Right atrium auricular region (tissue), 2 donors: ENCODE results near the gene GLS. TPM values are rescaled to one million over a fixed set of nuclear protein-coding genes. Genes with fewer than 3 reads are reported as not detected.
"Not testable (repeated sequence)": the region's sequence is repeated elsewhere in the genome, so short reads cannot be mapped to it uniquely, and the experiment has no call there.

Experiments used
- DNase-seq: peaks from one replicate; pipeline ENCODE4 v3.0.0-alpha.2; 2019; ENCODE audit warnings: low spot score
- H3K27ac ChIP-seq, 2 donors: fragments of 200-600 bp; sonication (generic); 1 replicate in 1 of 2; 2 replicates in 1 of 2; pipeline ENCODE4 v1.5.1; 2016 to 2019
- H3K27me3 ChIP-seq, 2 donors: fragments of 200-600 bp; sonication (generic); one replicate each; pipeline versions ENCODE4 v1.5.1 to v1.6.0; 2017 to 2019
- H3K36me3 ChIP-seq: fragments of 200-600 bp; sonication (generic); one replicate; pipeline ENCODE4 v1.5.1; 2016
- H3K4me1 ChIP-seq, 2 donors: fragments of 200-600 bp; sonication (generic); one replicate each; pipeline versions ENCODE4 v1.5.1 to v1.6.0; 2017 to 2019
- H3K4me3 ChIP-seq, 2 donors: fragments of 200-600 bp; sonication (generic); 1 replicate in 1 of 2; 2 replicates in 1 of 2; pipeline ENCODE4 v1.5.1; 2017 to 2019; ENCODE audit warnings: mild to moderate bottlenecking in 1 of 2, moderate library complexity in 1 of 2
- H3K9me3 ChIP-seq, 2 donors: fragments of 200-600 bp; sonication (generic); one replicate each; pipeline ENCODE4 v1.5.1; 2019
- CTCF ChIP-seq, 2 donors: fragments of 200-600 bp; sonication (generic); IDR thresholded peaks; one replicate each; pipeline ENCODE4 v1.5.1; 2019; ENCODE audit warnings: antibody characterized with exemption in 2 of 2
- total RNA-seq, 2 donors: library from RNA; depleted of rRNA; stranded (reverse); fragments of >200 nt; gene quantifications; one replicate each; pipeline ENCODE4 v1.1.0, GENCODE V29; 2016

Gene GLS
- total RNA-seq, 2 donors from 2014 or later: 53.7 to 77.2 TPM

DNA sequence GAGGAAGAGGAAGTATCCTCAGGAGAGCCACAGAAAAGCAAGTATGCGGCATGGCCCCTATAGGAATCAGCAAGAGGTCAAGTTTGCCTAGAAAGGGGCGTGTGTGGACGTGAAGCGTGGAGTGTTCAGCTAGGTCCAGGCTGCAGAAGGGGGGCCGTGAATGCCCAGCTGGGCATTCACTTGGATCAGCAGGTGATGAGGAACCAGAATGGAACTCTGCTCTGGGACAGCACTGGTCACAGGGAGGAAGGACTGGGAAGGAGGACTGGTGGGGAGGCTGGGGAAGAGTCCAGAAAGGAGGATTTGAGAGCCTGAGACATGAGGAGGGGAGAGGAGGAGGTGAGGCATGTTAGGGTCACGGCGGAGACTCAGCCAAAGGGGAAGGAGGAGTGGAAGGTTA is 113.5 kb downstream of the GLS start:
- H3K27me3 ChIP-seq: no peaks in the 10 kb centered on the region
- no peaks in the 10 kb centered on the region for H3K4me1 ChIP-seq
- H3K36me3 ChIP-seq: peaks cover 97% of the 10 kb centered on the region
- H3K27ac ChIP-seq: no peak overlapping the region
- DNase-seq: no peak
- no peak overlapping the region for H3K4me3 ChIP-seq
- H3K9me3 ChIP-seq: no peaks in the 10 kb centered on the region
- no peak for TF ChIP-seq CTCF (IDR thresholded peaks at IDR 0.05)

DNA sequence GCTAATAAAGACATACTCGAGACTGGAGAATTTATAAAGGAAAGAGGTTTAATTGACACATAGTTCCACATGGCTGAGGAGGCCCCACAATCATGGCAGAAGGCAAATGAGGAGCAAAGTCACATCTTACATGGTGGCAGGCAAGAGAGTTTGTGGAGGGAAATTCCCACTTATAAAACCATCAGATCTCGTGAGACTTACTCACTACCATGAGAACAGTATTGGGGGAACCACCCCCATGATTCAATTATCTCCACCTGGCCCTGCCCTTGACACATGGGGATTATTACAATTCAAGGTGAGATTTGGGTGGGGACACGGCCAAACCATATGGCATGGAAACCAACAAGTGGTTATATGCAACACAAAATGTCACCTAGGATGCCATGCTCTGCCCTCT is 114.7 kb downstream of the GLS start:
- not testable (repeated sequence) for H3K27ac ChIP-seq, DNase-seq, H3K4me3 ChIP-seq, H3K27me3 ChIP-seq, H3K9me3 ChIP-seq, H3K4me1 ChIP-seq
- H3K36me3 ChIP-seq: peaks cover 92% of the 10 kb centered on the region

- no peak for DNase-seq
- Histone ChIP-seq H3K4me1 (no peaks in the 10 kb centered on the region), H3K4me3 (no peak overlapping the region), H3K36me3 (peaks cover 89% of the 10 kb centered on the region), H3K27me3 (no peaks in the 10 kb centered on the region), H3K27ac (no peak overlapping the region), H3K9me3 (no peaks in the 10 kb centered on the region)
- peak; percentile 34 to 69 for TF ChIP-seq CTCF (IDR thresholded peaks at IDR 0.05)
Observed at GRCh38 chr2:190996338-190996946, 115.8 kb downstream of the GLS start.

GRCh38 chr2:190996947-190997346 is 116.3 kb downstream of the GLS start:
- no peaks in the 10 kb centered on the region for H3K27me3 ChIP-seq
- no peak for TF ChIP-seq CTCF (IDR thresholded peaks at IDR 0.05)
- no peak for DNase-seq
- no peaks in the 10 kb centered on the region for H3K9me3 ChIP-seq
- H3K27ac ChIP-seq: no peak overlapping the region
- H3K4me3 ChIP-seq: no peak overlapping the region
- H3K4me1 ChIP-seq: no peaks in the 10 kb centered on the region
- H3K36me3 ChIP-seq: peaks cover 90% of the 10 kb centered on the region

- H3K36me3 ChIP-seq: peaks cover 90% of the 10 kb centered on the region
- TF ChIP-seq CTCF (IDR thresholded peaks at IDR 0.05): no peak
- no peaks in the 10 kb centered on the region for H3K4me1 ChIP-seq
- no peak for DNase-seq
- no peak overlapping the region for H3K27ac ChIP-seq
- no peaks in the 10 kb centered on the region for H3K27me3 ChIP-seq
- no peak overlapping the region for H3K4me3 ChIP-seq
- H3K9me3 ChIP-seq: no peaks in the 10 kb centered on the region
Observed at GRCh38 chr2:190997526-190998113, 117.0 kb downstream of the GLS start.

GRCh38 chr2:190999058-190999457 is 118.4 kb downstream of the GLS start:
- no peaks in the 10 kb centered on the region for H3K9me3 ChIP-seq
- H3K36me3 ChIP-seq: peaks cover 90% of the 10 kb centered on the region
- H3K27me3 ChIP-seq: no peaks in the 10 kb centered on the region
- no peak for DNase-seq
- no peak overlapping the region for H3K27ac ChIP-seq
- no peak overlapping the region for H3K4me3 ChIP-seq
- no peaks in the 10 kb centered on the region for H3K4me1 ChIP-seq
- no peak for TF ChIP-seq CTCF (IDR thresholded peaks at IDR 0.05)
